Breast epithelium (tissue), 4 donors: ENCODE measurements around the gene BICD1. TPM values are rescaled to one million over a fixed set of nuclear protein-coding genes. Genes with fewer than 3 reads are reported as not detected.

Source experiments
- DNase-seq, 2 donors: peaks; one replicate each; pipeline ENCODE4 v3.0.0-alpha.2; 2019; ENCODE audit warnings: low spot score in 2 of 2
- H3K27ac ChIP-seq, 2 donors: fragments of 200-600 bp; sonication (generic) in 1 of 2; one replicate each; pipeline ENCODE4 v1.5.1; 2016 to 2019; ENCODE audit warnings: mild to moderate bottlenecking in 1 of 2
- H3K27me3 ChIP-seq, 2 donors: fragments of 200-600 bp; sonication (generic) in 1 of 2; one replicate each; pipeline versions ENCODE4 v1.5.1 to v1.6.0; 2017 to 2019; ENCODE audit warnings: control low read depth in 1 of 2, mild to moderate bottlenecking in 1 of 2
- H3K36me3 ChIP-seq: fragments of 200-600 bp; one replicate; pipeline ENCODE4 v1.5.1; 2019
- H3K4me1 ChIP-seq, 2 donors: fragments of 200-600 bp; sonication (generic); one replicate each; pipeline ENCODE4 v1.5.1; 2016 to 2019; ENCODE audit warnings: control low read depth in 1 of 2
- H3K4me3 ChIP-seq, 3 donors: fragments of 200-600 bp; sonication (generic); 1 replicate in 2 of 3; 2 replicates in 1 of 3; pipeline ENCODE4 v1.5.1; 2016 to 2019; ENCODE audit warnings: mild to moderate bottlenecking in 3 of 3, moderate library complexity in 2 of 3
- H3K9me3 ChIP-seq, 2 donors: fragments of 200-600 bp; sonication (generic) in 1 of 2; one replicate each; pipeline ENCODE4 v1.5.1; 2016 to 2019; ENCODE audit warnings: control low read depth in 1 of 2
- CTCF ChIP-seq, 3 donors: fragments of 450-650 bp; IDR thresholded peaks; one replicate each; pipeline ENCODE4 v1.5.1; 2016 to 2017; ENCODE audit warnings: antibody characterized with exemption in 3 of 3, mild to moderate bottlenecking in 3 of 3, moderate library complexity in 3 of 3
- POLR2A ChIP-seq: fragments of 450-650 bp; IDR thresholded peaks from one replicate; pipeline ENCODE4 v1.6.1; 2016; ENCODE audit warnings: antibody characterized with exemption, mild to moderate bottlenecking, moderate library complexity
- POLR2AphosphoS5 ChIP-seq, 3 donors: sonication (generic); formaldehyde crosslinking; IDR thresholded peaks; one replicate each; pipeline ENCODE4 v1.6.1; 2017; ENCODE audit warnings: antibody characterized with exemption in 3 of 3
- intact Hi-C: fragments of 100-400 bp; cut with DNase I; formaldehyde crosslinking; loops from one replicate; pipeline ENCODE4 v1.15.1; 2023; ENCODE audit warnings: low total_unique reads
- total RNA-seq, 3 donors: library from RNA; depleted of rRNA; stranded (reverse); fragments of >200 nt; gene quantifications; one replicate each; pipeline ENCODE4 v1.1.0, GENCODE V29; 2016

The BICD1 gene
- total RNA-seq, 3 donors from 2014 or later: 7.2 to 31.5 (median 18.4) TPM

- TF ChIP-seq POLR2A (no peak), POLR2AphosphoS5 (IDR thresholded peaks at IDR 0.05) (no peak), CTCF (IDR thresholded peaks at IDR 0.05) (no peak)
- peak overlapping the region; percentile 80 to 99 (median 81) for H3K4me3 ChIP-seq
- no peaks in the 10 kb centered on the region for H3K4me1 ChIP-seq
- no peaks in the 10 kb centered on the region for H3K36me3 ChIP-seq
- H3K27me3 ChIP-seq: no peaks in the 10 kb centered on the region
- intact Hi-C loops: no loop called here
- no peaks in the 10 kb centered on the region for H3K9me3 ChIP-seq
- DNase-seq: peak in 1 of 2 donors; percentile 24
- H3K27ac ChIP-seq: peak overlapping the region; percentile 92 to 95
Measured at GRCh38 chr12:32107359-32108267, 966 bp downstream of the BICD1 start.

GRCh38 chr12:32108787-32109186 lies 2.1 kb downstream of the BICD1 start:
- Histone ChIP-seq H3K27me3 (no peaks in the 10 kb centered on the region), H3K4me3 (peak overlapping the region in 2 of 3 donors; percentile 81 to 99), H3K36me3 (no peaks in the 10 kb centered on the region), H3K27ac (no peak overlapping the region), H3K4me1 (no peaks in the 10 kb centered on the region), H3K9me3 (no peaks in the 10 kb centered on the region)
- no peak for DNase-seq
- intact Hi-C loops: no loop called here
- no peak for TF ChIP-seq POLR2A
- TF ChIP-seq POLR2AphosphoS5 (IDR thresholded peaks at IDR 0.05): no peak
- no peak for TF ChIP-seq CTCF (IDR thresholded peaks at IDR 0.05)

- no peaks in the 10 kb centered on the region for H3K4me1 ChIP-seq
- no peak for DNase-seq
- H3K36me3 ChIP-seq: no peaks in the 10 kb centered on the region
- no peaks in the 10 kb centered on the region for H3K27me3 ChIP-seq
- H3K4me3 ChIP-seq: no peak overlapping the region
- TF ChIP-seq POLR2AphosphoS5 (IDR thresholded peaks at IDR 0.05) (no peak), CTCF (IDR thresholded peaks at IDR 0.05) (no peak)
- H3K9me3 ChIP-seq: no peaks in the 10 kb centered on the region
- no peak overlapping the region for H3K27ac ChIP-seq
- intact Hi-C loops: no loop called here
Measured at GRCh38 chr12:32110417-32110816, 3.8 kb downstream of the BICD1 start.

- H3K36me3 ChIP-seq: no peaks in the 10 kb centered on the region
- intact Hi-C loops: no loop called here
- no peaks in the 10 kb centered on the region for H3K4me1 ChIP-seq
- DNase-seq: no peak
- TF ChIP-seq POLR2A: no peak
- TF ChIP-seq POLR2AphosphoS5 (IDR thresholded peaks at IDR 0.05): no peak
- no peak for TF ChIP-seq CTCF (IDR thresholded peaks at IDR 0.05)
- no peaks in the 10 kb centered on the region for H3K9me3 ChIP-seq
- H3K27me3 ChIP-seq: no peaks in the 10 kb centered on the region
- H3K4me3 ChIP-seq: no peak overlapping the region
- no peak overlapping the region for H3K27ac ChIP-seq
Measured at GRCh38 chr12:32110942-32111341, 4.3 kb downstream of the BICD1 start.

GRCh38 chr12:32115404-32116104 lies 8.9 kb downstream of the BICD1 start:
- intact Hi-C loops: no loop called here

More at GRCh38 chr12:32115404-32116104, 8.9 kb downstream of the BICD1 start:
- peak overlapping the region; percentile 58 to 59 for H3K27ac ChIP-seq
- no peaks in the 10 kb centered on the region for H3K27me3 ChIP-seq
- H3K9me3 ChIP-seq: no peaks in the 10 kb centered on the region
- peak; percentile 63 to 89 for DNase-seq
- H3K4me3 ChIP-seq: no peak overlapping the region
- no peaks in the 10 kb centered on the region for H3K36me3 ChIP-seq
- no peak for TF ChIP-seq POLR2A
- TF ChIP-seq POLR2AphosphoS5 (IDR thresholded peaks at IDR 0.05): peak; percentile 25 to 71 (median 63)
- no peak for TF ChIP-seq CTCF (IDR thresholded peaks at IDR 0.05)
- H3K4me1 ChIP-seq: no peaks in the 10 kb centered on the region
